Activated CD8-positive, alpha-beta T cell treated with anti-CD3 and anti-CD28 coated beads, Interleukin-2, amount 10 ng/mL, durations not matched to agents 7 days and 5 days (primary cell): ENCODE data around the gene THBS1. TPM values are rescaled to one million over a fixed set of nuclear protein-coding genes. Genes with fewer than 3 reads are reported as not detected.

ENCODE experiments used
- ATAC-seq: fragments of 150-1000 bp; cut with Tn5 transposase; one replicate; pipeline ENCODE4 v1.10.0; 2021; ENCODE audit warnings: moderate library complexity
- CTCF ChIA-PET: fragments of 350-600 bp; sonication (Branson Sonifier 250); formaldehyde crosslinking; loops from one replicate; lab custom pipeline; 2021; ENCODE audit warnings: antibody characterized with exemption; lab: Charles Lee
- POLR2A ChIA-PET: fragments of 350-600 bp; sonication (Branson Sonifier 250); formaldehyde crosslinking; loops from one replicate; lab custom pipeline; 2021; ENCODE audit warnings: antibody characterized with exemption; lab: Charles Lee
- DNase-seq: peaks from one replicate; pipeline ENCODE4 v3.0.0-alpha.2; 2020
- H3K27ac Mint-ChIP-seq: one replicate; pipeline ENCODE4 v1.8.0; 2021; ENCODE audit warnings: mild to moderate bottlenecking, mixed read lengths
- H3K27me3 Mint-ChIP-seq: one replicate; pipeline ENCODE4 v1.8.0; 2021; ENCODE audit warnings: low read depth, mixed read lengths
- H3K36me3 Mint-ChIP-seq: one replicate; pipeline ENCODE4 v1.8.0; 2021; ENCODE audit warnings: low read depth, mixed read lengths
- H3K4me1 Mint-ChIP-seq: one replicate; pipeline ENCODE4 v1.8.0; 2021; ENCODE audit warnings: low read depth, mixed read lengths
- H3K4me3 Mint-ChIP-seq: one replicate; pipeline ENCODE4 v1.8.0; 2021; ENCODE audit warnings: mild to moderate bottlenecking, mixed read lengths
- H3K9me3 Mint-ChIP-seq: one replicate; pipeline ENCODE4 v1.8.0; 2022; ENCODE audit warnings: mixed read lengths; ENCODE audit not compliant: insufficient read depth
- total RNA-seq, 2 experiments: library from RNA; stranded (reverse); gene quantifications; one replicate each; pipeline ENCODE4 v1.2.3, GENCODE V29; 2021

Gene THBS1
- total RNA-seq, 2 experiments from 2014 or later, result 0.87 to 1.2 TPM

- H3K27me3 Mint-ChIP-seq, result peaks cover 14% of the 10 kb centered on the region
- peaks cover 8% of the 10 kb centered on the region for H3K4me1 Mint-ChIP-seq
- ChIA-PET CTCF (no interaction called here), POLR2A (no interaction called here)
- no peak overlapping the region for H3K4me3 Mint-ChIP-seq
- H3K27ac Mint-ChIP-seq, result no peak overlapping the region
- H3K9me3 Mint-ChIP-seq, result no peaks in the 10 kb centered on the region
- DNase-seq, result no peak
- ATAC-seq, result no peak
- no peaks in the 10 kb centered on the region for H3K36me3 Mint-ChIP-seq
These were observed 29.4 kb upstream of the THBS1 start for GRCh38 chr15:39551476-39551875.

GRCh38 chr15:39552556-39552955 is 28.3 kb upstream of the THBS1 start:
- no peak overlapping the region for H3K27ac Mint-ChIP-seq
- H3K4me1 Mint-ChIP-seq, result peaks cover 8% of the 10 kb centered on the region
- H3K9me3 Mint-ChIP-seq, result no peaks in the 10 kb centered on the region
- no peak overlapping the region for H3K4me3 Mint-ChIP-seq
- peaks cover 11% of the 10 kb centered on the region for H3K27me3 Mint-ChIP-seq
- no peaks in the 10 kb centered on the region for H3K36me3 Mint-ChIP-seq
- ChIA-PET CTCF (interaction anchor here (0.6 kb wide), 1 partner anchor 171 kb away, joined by 3 read pairs; no protein-coding TSS in a partner anchor), POLR2A (no interaction called here)
- ATAC-seq (no peak), DNase-seq (no peak)

- no peak overlapping the region for H3K27ac Mint-ChIP-seq
These were observed 26.8 kb upstream of the THBS1 start for GRCh38 chr15:39553947-39554693.

GRCh38 chr15:39554746-39555387 is 26.0 kb upstream of the THBS1 start:
- ATAC-seq (no peak), DNase-seq (no peak)
- Mint-ChIP-seq H3K4me3 (no peak overlapping the region), H3K27ac (no peak overlapping the region), H3K4me1 (peaks cover 8% of the 10 kb centered on the region), H3K36me3 (no peaks in the 10 kb centered on the region), H3K9me3 (no peaks in the 10 kb centered on the region), H3K27me3 (peaks cover 7% of the 10 kb centered on the region)
- ChIA-PET POLR2A (no interaction called here), CTCF (no interaction called here)

More at GRCh38 chr15:39553947-39554693, 26.8 kb upstream of the THBS1 start:
- ATAC-seq, result no peak
- Mint-ChIP-seq H3K4me3 (no peak overlapping the region), H3K9me3 (no peaks in the 10 kb centered on the region), H3K27me3 (peaks cover 7% of the 10 kb centered on the region), H3K36me3 (no peaks in the 10 kb centered on the region), H3K4me1 (peaks cover 8% of the 10 kb centered on the region)
- ChIA-PET POLR2A (no interaction called here), CTCF (no interaction called here)
- no peak for DNase-seq

GRCh38 chr15:39555885-39556284 is 25.0 kb upstream of the THBS1 start:
- POLR2A ChIA-PET, result no interaction called here
- no peak for ATAC-seq
- no peak for DNase-seq
- CTCF ChIA-PET, result no interaction called here
- Mint-ChIP-seq H3K4me1 (peaks cover 8% of the 10 kb centered on the region), H3K27ac (no peak overlapping the region), H3K9me3 (no peaks in the 10 kb centered on the region), H3K36me3 (no peaks in the 10 kb centered on the region), H3K27me3 (peaks cover 7% of the 10 kb centered on the region), H3K4me3 (no peak overlapping the region)

- peaks cover 8% of the 10 kb centered on the region for H3K4me1 Mint-ChIP-seq
- no peak overlapping the region for H3K4me3 Mint-ChIP-seq
- ChIA-PET POLR2A (no interaction called here), CTCF (no interaction called here)
- no peaks in the 10 kb centered on the region for H3K9me3 Mint-ChIP-seq
- H3K27me3 Mint-ChIP-seq, result peaks cover 9% of the 10 kb centered on the region
- no peak for ATAC-seq
- no peaks in the 10 kb centered on the region for H3K36me3 Mint-ChIP-seq
- H3K27ac Mint-ChIP-seq, result no peak overlapping the region
- DNase-seq, result no peak
These were observed 24.4 kb upstream of the THBS1 start for GRCh38 chr15:39556461-39556860.

GRCh38 chr15:39558421-39558820 is 22.5 kb upstream of the THBS1 start:
- ATAC-seq (no peak), DNase-seq (no peak)
- Mint-ChIP-seq H3K4me1 (peaks cover 2% of the 10 kb centered on the region), H3K4me3 (no peak overlapping the region), H3K27me3 (peaks cover 9% of the 10 kb centered on the region), H3K9me3 (no peaks in the 10 kb centered on the region), H3K27ac (no peak overlapping the region), H3K36me3 (no peaks in the 10 kb centered on the region)
- ChIA-PET CTCF (no interaction called here), POLR2A (no interaction called here)

- no peak overlapping the region for H3K4me3 Mint-ChIP-seq
These were observed 15.8 kb upstream of the THBS1 start for GRCh38 chr15:39564972-39565665.

GRCh38 chr15:39565851-39566250 is 15.0 kb upstream of the THBS1 start:
- no peaks in the 10 kb centered on the region for H3K36me3 Mint-ChIP-seq
- DNase-seq, result no peak
- no peak overlapping the region for H3K27ac Mint-ChIP-seq
- H3K4me1 Mint-ChIP-seq, result no peaks in the 10 kb centered on the region
- H3K4me3 Mint-ChIP-seq, result no peak overlapping the region
- ATAC-seq, result no peak
- no peaks in the 10 kb centered on the region for H3K9me3 Mint-ChIP-seq
- ChIA-PET POLR2A (no interaction called here), CTCF (no interaction called here)
- peaks cover 13% of the 10 kb centered on the region for H3K27me3 Mint-ChIP-seq

More at GRCh38 chr15:39564972-39565665, 15.8 kb upstream of the THBS1 start:
- Mint-ChIP-seq H3K9me3 (no peaks in the 10 kb centered on the region), H3K27me3 (peaks cover 13% of the 10 kb centered on the region), H3K36me3 (no peaks in the 10 kb centered on the region), H3K27ac (no peak overlapping the region), H3K4me1 (no peaks in the 10 kb centered on the region)
- ATAC-seq (no peak), DNase-seq (no peak)
- ChIA-PET POLR2A (no interaction called here), CTCF (no interaction called here)

GRCh38 chr15:39573287-39573686 is 7.6 kb upstream of the THBS1 start:
- no peaks in the 10 kb centered on the region for H3K4me1 Mint-ChIP-seq
- H3K9me3 Mint-ChIP-seq, result no peaks in the 10 kb centered on the region
- H3K36me3 Mint-ChIP-seq, result no peaks in the 10 kb centered on the region
- ChIA-PET POLR2A (no interaction called here), CTCF (no interaction called here)
- no peak for ATAC-seq
- H3K27ac Mint-ChIP-seq, result no peak overlapping the region
- no peak for DNase-seq
- H3K4me3 Mint-ChIP-seq, result no peak overlapping the region
- peaks cover 34% of the 10 kb centered on the region for H3K27me3 Mint-ChIP-seq

GRCh38 chr15:39573844-39574243 is 7.0 kb upstream of the THBS1 start:
- ChIA-PET POLR2A (no interaction called here), CTCF (no interaction called here)
- Mint-ChIP-seq H3K27me3 (peaks cover 40% of the 10 kb centered on the region), H3K9me3 (no peaks in the 10 kb centered on the region), H3K4me3 (no peak overlapping the region), H3K27ac (no peak overlapping the region), H3K4me1 (no peaks in the 10 kb centered on the region), H3K36me3 (no peaks in the 10 kb centered on the region)
- DNase-seq, result no peak
- no peak for ATAC-seq

- CTCF ChIA-PET, result no interaction called here
These were observed 6.5 kb upstream of the THBS1 start for GRCh38 chr15:39574427-39574826.

More at GRCh38 chr15:39574427-39574826, 6.5 kb upstream of the THBS1 start:
- H3K4me1 Mint-ChIP-seq, result no peaks in the 10 kb centered on the region
- DNase-seq, result no peak
- H3K27me3 Mint-ChIP-seq, result peaks cover 42% of the 10 kb centered on the region
- no peak overlapping the region for H3K27ac Mint-ChIP-seq
- H3K4me3 Mint-ChIP-seq, result no peak overlapping the region
- H3K36me3 Mint-ChIP-seq, result no peaks in the 10 kb centered on the region
- no peaks in the 10 kb centered on the region for H3K9me3 Mint-ChIP-seq
- ATAC-seq, result no peak
- POLR2A ChIA-PET, result no interaction called here
